SKM-1 (cell line): ENCODE results near the gene SH3BP5.

ENCODE experiments used
- DNase-seq: peaks from one replicate; lab custom pipeline; 2025; ENCODE audit not compliant: unreplicated experiment; lab: John Stamatoyannopoulos, UW

SH3BP5 gene

DNA sequence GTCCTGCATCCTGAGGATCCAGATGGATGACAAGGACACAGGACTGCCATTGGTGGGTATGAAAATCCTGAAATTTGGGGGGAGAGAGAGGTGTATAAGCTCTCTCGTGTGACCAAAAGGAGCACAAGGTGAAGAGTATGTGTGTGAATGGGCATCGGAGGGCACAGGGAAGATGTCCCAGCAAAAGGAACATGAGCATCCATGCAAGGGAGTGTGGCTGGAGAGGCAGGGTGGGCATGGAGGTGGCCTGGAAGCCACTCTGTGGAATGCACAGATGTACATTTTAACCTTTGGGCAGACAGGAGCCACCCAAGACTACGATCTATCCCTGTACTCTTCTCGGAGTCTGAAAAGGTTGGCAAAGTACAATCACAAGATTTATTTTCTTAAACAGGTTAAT lies 71.9 kb downstream of the SH3BP5 start:
- DNase-seq = no peak

DNA sequence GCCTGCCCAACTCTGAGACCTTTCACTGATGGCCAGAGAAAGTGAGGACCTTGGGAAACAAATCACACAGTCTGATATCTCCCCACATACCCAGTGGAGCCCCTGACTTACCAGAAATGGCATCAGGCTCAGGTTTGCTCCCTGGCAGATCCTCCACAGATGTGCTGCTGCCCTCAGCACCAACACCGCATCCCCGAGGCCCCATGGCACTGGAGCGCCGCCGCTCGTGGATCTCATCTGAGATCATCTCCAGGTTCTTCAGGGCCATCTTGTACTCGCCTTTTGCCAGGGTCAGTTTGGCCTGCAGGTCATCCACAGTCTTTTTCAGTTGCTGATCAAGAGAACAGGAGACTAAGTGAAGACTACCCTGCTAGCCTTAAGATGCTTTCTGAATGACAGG lies 73.7 kb downstream of the SH3BP5 start:
- no peak for DNase-seq

DNA sequence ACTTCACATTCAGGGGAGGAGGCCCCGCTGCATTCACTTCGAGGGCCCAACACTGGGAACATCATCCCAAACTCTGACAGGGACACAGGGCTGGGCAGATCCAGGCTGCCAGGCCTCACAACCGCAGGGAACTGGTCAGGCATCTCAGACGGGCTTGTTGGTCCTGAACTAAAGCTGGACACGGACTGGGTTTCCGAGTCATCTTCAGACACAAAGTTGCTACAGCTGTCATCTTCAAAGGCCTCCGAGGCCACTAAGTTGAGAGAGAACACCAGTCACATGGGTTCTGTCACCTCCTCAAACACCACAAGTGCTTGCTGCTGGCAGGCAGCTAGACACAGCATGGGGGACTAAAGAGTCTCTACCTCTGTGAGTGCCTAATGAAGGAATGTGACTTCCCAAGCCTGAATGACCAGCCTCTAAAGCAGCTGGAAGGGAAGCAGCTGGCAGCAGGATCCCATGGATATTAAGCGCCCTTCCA lies 75.5 kb downstream of the SH3BP5 start:
- DNase-seq = no peak

DNA sequence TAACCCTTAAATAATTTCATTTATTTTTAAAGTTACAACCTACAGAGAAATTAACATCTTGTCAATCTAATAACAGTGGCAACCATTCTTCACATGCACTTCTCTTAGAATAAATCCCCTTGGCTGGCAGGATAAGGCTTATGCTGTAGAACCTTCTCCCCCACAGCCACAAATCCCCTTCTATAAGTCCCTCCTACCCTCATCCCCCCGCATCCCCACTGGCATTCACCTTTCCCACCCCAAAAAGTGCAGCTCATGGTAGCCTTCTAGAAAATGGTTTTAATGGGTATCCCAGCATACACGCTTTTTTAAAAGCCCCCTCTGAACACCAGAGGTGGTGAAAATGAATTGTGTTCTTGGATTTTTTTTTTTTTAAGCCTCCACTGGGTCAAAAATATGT lies 77.2 kb downstream of the SH3BP5 start:
- no peak for DNase-seq

DNA sequence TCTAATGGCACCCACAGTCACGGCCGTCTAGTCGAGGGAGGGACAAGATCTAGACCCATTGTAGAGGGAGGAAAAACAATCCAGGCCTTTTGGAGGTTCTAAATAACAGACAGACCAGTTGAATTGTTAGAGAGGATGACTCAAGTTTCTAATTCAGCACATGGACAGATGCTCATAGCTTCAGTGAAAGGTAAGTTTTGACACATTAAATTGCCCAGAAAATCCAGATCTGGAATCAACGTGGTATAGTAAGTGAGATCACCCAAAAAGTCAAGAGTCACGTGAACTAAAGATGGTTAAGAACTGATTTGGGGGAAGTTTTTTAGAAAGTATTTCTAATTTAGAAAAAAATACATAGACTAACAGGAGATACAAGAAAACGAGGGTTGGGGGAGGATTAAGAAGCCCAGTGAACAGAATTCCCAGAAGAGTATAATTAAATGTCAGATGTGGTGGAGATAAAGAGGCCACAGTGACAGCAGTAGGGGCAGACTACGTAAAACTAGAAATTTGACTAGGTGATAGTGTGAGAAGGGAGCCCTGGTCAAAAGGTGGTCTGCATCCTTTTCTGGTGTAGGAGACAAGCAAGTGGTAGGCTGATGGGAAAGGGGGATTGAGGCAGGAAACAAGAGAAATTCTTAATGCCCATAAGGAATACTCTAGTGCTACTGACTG lies 79.2 kb downstream of the SH3BP5 start:
- DNase-seq = no peak

DNA sequence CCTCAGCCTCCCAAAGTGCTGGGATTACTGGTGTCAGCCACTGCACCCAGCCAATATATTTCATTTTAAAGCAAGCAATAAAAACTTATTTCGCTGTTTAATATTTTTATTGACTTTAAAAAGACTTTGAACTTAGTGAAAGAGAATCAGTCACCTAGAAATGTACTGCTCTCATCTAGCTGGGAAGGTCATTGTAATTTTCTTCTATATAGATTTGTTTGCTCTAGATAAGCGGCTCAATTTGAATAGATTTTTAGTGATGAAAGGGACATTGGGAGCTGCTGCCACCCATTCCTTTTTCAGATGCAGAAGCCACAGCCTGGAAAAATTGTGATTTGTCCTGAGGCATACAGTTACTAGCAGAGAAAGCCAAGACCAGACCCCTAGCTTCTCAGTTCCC lies 86.2 kb downstream of the SH3BP5 start:
- DNase-seq = no peak

DNA sequence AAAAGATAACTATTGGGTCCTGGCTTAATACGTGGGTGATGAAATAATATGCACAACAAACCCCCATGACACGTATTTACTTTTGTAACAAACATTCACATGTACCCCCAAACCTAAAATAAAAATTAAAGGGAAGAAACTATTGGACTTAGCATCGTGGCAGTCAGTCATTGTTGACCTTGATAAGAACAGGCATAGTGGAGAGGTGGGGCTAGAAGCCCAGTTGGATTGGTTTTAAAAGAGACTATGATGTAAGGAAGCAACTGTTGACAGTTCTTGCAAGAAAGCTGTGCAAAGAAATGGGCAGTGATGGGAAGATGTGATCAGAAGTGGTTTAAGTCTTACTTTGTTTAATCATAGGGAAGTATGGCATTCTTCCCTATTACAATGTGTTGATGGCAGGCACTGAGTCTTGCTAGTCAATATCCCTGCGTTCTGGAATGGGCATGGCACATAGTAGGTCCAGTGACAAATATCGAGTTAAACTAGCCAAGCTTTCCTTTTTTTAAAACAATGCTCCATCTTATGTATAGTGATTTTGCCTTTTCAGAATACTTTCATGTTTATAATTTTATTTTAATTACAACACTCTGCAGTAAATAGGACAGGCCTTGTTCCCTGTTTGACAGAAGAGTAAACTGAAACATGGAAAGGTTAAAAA lies 88.4 kb downstream of the SH3BP5 start:
- no peak for DNase-seq

DNA sequence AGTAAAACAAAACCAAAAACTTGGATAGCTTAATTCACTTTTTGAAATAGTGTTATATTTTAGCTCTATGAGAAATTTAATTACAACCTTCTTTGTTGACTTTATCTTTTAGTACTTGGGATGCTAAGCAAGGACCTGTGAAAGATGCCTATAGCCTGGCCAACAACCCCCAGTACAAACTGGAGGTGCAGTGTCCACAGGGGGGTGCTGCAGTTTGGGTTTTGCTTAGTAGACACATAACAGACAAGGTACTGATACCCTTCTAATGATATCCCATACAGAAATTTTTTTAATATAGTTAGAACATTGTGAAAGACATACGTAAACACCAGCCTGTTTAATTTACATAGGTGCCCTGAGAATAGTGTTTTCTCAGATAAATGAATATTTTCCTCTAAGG lies 91.0 kb downstream of the SH3BP5 start:
- DNase-seq = peak; percentile 34

DNA sequence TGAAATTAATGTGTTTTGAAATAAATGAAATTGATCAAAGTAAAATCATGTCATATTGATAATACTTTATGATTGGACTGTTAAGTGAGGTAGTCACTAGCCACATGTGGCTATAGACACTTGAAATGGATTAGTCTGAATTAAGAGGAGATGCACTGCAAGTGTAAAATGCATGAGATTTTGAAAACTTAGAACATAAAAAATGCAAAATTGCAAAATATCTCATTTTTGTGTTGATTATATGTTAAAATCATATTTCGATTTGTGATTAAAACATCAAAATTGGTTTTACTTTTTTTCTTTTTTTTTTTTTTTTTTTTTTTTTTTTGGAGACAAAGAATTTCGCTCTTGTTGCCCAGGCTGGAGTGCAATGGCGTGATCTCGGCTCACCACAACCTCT lies 103.1 kb downstream of the SH3BP5 start:
- no peak for DNase-seq

DNA sequence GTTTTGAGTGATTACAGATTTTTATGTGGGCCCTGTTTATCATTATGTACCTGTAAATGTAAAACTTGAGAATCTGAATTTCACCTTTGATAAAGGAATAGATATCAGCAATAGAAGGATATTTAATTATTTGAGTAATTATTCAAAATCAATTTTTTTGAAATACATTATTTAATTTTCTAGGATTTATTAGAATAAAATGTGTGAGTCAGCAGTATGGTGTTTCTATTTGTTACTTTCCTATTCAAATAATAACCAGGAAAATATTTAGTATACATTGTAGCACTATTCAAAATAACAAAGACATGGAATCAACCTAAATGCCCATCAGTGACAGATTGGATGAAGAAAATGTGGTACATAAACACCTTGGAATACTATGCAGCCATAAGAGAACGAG lies 104.2 kb downstream of the SH3BP5 start:
- no peak for DNase-seq

DNA sequence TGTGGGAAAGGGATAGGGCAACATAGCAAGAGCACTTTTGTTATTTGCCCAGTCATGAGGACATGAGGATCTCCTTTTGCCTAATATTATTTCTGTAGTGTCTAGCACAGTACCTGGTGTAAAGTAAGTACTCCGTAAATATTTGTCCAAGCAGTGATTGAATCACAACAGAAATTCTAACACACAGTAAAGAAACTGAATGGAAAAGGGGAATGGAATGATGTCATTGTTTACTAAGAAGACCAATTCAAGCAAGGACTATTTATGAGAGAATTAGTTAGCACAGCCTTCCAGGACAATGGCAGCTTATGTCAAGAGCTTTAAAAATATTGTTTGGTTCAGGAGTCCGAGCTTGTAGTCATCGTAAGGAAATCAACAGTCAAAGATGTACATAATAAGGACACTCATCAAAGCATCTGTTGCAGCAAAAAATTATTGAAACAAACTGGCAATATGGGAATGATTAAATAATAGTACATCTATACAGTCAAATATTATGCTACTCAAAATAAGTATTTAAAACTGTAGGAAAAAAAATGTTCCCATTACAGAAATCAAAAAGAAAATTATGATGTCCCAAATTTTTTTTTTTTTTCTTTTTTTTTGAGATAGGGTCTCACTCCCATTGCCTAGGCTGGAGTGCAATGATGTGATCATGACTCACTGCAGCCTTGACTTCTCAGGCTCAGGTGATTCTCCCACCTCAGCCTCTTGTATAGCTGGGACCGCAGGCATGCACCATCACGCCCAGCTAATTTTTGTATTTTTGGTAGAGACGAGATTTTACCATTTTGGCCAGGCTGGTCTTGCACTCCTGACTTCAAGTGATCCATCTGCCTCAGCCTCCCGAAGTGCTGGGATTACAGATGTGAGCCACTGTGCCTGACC lies 108.5 kb downstream of the SH3BP5 start:
- DNase-seq = no peak

DNA sequence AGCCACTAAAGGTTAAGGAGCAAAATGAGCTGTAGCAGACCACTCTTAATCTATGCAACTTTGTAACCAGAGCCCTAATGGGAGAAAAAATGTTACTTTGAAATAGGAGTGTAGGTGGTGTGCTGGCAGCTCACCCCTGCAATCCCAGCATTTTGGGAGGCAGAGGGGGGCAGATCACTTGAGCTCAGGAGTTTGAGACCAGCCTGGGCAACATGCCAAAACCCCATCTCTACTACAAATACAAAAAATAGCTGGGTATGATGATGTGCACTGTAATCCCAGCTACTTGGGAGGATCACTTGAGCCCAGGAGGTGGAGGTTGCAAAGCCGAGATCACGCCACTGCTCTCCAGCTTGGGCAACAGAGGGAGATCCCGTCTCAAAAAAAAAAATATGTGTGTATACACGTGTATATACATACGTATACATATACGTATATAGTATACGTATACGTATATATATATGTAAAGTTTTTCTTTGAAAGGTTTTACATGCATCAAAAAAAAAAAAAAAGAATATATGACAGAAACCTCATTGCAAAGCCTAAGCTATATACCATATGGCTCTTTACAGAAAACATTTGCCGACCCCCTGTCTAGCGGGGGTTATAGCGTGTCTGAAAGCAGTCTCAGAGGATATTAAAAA lies 110.7 kb downstream of the SH3BP5 start:
- DNase-seq = no peak

DNA sequence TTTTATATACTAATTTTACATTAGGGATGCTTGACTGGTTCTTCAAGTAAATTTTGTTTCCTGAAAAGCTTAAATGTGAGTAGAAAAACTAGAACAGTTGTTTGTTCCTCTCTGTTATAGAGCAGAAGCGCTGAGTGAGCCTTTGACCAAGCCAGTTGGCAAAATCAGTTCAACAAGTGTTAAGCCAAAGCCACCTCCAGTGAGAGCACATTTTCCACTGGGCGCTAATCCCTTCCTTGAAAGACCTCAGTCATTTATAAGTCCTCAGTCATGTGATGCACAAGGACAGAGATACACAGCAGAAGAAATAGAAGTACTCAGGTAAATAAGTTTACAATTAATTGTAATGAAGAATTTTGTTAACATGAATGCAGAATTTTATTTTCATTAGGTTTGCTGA lies 111.7 kb downstream of the SH3BP5 start:
- no peak for DNase-seq

DNA sequence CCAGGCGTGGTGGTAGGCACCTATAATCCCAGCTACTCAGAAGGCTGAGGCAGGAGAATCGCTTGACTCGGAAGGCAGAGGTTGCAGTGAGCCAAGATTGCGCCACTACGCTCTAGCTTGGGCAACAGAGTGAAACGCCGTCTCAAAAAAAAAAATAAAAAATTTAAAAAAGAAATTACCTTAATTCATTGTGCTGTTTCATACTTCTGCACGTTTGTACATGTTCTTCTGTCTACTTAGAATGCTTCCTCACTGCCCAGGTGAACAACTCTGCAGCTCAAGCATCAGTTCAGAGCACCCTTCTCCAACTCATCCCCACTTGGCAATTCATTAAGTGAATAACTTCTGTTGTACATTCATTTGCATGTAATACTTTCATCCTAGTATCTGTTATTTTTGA lies 112.3 kb downstream of the SH3BP5 start:
- DNase-seq = no peak

DNA sequence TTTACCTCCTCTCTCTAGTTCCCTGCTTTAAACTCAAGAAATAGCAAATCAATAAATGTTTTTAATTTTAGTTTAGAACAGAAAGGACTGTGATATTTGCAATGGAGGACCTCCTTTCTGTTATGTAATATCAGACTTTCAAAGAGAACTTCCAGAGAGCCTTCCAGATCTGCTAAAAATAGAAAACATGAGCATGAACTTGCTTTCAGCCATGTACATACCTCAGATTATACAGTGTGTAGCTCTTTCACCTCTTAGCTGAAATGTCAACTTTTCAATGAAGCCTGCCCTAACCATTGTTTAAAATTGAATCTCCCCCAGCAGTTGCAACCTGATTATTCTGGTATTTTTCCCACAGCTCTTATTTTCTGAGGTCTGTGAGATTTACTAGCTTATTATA lies 113.7 kb downstream of the SH3BP5 start:
- no peak for DNase-seq

DNA sequence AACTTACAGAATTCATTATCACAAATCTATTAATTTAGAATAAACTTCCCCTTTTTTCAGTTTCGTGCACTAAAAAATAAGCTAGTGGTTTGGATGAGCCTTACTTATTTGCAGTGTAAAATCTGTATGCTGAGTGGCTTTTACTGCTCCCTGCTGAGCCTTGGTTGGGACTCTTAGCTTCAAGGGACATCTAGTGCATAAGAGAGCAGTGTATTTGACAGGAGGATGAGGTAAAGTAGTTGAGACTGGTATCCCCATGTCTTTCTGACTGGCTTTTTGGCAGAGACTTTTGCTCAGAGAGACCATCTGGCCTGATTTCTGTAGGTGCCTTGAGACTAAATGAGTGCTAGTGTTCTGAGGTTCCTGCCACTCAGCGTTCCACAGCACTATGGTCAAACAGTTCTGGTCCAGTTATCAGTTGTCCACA lies 114.5 kb downstream of the SH3BP5 start:
- DNase-seq = no peak

DNA sequence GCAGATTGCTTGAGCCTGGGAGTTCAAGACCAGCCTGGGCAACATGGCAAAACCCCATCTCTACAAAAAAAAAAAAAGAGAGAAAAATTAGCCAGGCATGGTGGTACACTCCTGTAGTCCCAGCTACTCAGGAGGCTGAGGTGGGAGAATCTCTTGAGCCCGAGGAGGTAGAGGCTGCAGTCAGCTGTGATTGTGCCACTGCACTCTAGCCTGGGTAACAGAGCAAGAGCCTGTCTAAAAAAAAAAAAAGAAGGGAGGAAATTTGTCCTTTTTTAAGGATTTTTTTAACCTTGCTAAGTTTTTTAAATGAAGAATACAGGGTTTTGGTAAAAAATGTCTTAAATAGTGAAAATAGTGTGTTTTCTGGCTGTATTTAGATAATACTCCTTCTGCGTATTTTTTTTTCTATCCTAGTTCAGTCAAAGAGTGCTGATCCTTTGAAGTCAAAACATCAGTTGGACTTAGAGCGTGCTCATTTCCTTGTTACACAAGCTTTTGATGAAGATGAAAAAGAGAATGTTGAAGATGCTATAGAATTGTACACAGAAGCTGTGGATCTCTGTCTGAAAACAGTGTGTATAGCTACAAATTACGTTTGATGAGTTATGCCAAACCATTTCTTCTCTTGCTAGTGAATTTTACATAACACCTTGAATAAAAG lies 115.2 kb downstream of the SH3BP5 start:
- DNase-seq = no peak

DNA sequence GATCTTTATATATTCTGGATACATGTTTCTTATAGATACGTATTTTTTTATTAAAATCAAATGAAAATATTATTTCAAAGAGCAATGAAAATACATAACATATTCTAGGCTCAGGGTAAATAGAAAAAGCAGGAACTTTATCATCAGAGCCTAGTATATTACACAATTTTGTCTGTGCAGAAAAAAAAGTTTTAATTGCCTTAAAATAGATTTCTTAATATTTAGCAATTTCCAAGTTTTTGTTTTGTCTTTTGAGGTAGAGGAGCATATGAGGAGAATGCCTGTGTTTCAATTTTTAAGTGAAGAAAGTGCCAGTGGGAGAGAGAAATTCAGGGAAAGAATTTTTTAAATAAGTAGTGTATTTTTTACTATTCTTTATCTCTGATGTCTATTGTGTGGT lies 115.9 kb downstream of the SH3BP5 start:
- no peak for DNase-seq

DNA sequence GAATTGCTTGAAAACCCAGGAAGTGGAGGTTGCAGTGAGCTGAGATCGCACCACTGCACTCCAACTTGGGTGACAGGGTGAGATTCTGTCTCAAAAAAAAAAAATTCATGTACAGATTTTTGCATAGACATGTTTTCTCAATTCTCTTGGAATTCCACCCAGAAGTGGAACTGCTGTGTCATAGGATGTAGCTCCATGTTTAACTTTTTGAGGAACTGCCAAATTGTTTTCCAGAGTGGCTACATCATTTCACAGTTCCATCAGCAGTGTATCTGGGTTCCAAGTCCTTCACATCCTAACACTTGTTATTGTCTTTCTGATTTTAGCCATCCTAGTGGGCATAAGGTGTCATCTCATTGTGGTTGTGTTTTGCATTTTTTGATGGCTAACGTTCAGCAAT lies 116.4 kb downstream of the SH3BP5 start:
- DNase-seq = no peak

DNA sequence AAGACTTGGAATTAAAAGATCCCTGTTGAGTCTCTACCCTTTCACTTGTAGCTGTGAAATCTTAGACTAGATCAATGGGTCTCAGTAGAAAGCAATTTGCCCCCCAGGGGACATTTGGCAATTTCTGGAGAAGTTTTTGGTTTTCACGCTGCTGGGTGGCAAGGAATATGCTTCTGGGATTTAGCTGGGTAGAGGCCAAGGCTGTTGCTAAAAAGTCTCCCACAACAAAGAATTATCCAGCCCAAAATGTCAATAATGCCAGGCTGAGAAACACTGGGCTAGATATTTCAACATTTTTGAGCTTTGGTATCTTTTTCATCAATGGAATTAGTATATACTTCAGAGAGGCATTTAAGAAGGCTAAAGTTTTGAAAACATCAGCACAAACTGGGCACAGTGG lies 117.6 kb downstream of the SH3BP5 start:
- no peak for DNase-seq

DNA sequence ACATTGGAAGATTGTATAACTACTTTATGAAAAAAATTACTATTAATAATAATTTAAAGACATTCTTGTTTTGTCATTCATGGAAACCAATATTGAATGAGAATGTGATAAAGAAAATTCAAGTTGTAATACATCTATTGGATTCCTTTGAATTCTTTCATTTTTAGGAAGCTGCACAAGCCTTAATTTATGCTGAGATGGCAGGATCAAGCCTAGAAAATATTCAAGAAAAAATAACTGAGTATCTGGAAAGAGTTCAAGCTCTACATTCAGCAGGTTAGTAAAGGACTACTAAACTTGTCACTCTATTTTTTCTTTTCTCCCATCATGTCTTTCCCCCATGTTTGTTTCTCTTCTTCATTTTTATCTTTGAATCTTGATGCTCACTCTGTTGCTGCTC lies 120.4 kb downstream of the SH3BP5 start:
- DNase-seq = no peak
